ENCODE data around the gene BRMS1. TPM values are rescaled to one million over a fixed set of nuclear protein-coding genes. Genes with fewer than 3 reads are reported as not detected.

Gene BRMS1
- total and polyA plus RNA-seq, 8 donors: 19.5 to 34.3 (median 25.6) TPM

DNA sequence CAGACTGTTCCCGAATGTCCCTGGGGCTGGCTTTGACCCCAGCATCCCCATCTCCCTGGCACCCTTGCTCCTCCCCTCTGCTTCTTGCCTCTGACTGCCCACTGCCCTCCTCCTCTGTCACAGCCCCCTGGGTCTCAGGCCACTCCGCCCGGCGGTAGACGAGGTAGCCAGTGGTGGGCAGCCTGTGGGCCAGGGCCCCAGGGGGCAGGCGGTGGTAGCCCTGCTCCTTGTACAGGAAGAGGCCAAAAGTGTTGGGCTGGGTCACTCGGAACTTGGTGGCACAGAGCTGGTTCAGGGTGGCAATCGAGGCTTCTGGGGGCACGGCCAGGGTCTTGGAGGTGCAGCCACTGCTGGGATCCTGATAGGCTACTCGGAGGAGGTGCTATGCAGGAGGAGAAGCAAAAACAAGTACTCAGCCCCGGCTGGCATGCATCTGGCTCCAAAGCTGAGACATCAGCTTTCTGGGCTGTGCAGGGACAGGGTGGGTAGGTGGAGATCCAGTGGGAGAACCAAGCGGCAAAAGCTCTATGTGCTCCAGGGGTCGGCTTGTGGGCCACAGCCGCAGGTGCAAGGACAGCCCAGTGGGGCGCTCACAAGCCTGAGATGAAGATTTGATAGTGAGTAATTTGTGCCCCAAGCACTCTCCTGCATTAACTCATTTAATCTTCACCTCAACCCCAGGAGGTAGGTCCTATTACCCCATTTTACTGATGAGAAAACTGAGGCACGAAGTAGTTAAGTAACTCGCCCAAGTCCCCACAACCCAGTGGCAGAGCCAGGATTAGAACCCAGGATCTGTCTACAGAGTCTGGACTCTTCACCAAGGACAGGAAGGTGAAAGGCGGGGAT, 12.3 kb downstream of the BRMS1 start:
- TF ChIP-seq, protein P1, sequence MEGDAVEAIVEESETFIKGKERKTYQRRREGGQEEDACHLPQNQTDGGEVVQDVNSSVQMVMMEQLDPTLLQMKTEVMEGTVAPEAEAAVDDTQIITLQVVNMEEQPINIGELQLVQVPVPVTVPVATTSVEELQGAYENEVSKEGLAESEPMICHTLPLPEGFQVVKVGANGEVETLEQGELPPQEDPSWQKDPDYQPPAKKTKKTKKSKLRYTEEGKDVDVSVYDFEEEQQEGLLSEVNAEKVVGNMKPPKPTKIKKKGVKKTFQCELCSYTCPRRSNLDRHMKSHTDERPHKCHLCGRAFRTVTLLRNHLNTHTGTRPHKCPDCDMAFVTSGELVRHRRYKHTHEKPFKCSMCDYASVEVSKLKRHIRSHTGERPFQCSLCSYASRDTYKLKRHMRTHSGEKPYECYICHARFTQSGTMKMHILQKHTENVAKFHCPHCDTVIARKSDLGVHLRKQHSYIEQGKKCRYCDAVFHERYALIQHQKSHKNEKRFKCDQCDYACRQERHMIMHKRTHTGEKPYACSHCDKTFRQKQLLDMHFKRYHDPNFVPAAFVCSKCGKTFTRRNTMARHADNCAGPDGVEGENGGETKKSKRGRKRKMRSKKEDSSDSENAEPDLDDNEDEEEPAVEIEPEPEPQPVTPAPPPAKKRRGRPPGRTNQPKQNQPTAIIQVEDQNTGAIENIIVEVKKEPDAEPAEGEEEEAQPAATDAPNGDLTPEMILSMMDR (IDR thresholded peaks at IDR 0.05): no peak
- ATAC-seq (no peak), DNase-seq (peak in 2 of 4 donors; percentile 26 to 51)
- Histone ChIP-seq H3K27me3 (no peaks in the 10 kb centered on the region), H3K4me1 (peaks cover 29 to 48% of the 10 kb centered on the region in 2 donors), H3K36me3 (peaks cover 0 to 34% of the 10 kb centered on the region in 2 donors), H3K4me3 (no peak overlapping the region), H3K27ac (no peak overlapping the region), H3K9me3 (no peaks in the 10 kb centered on the region)
- intact Hi-C loops (cut with DNase I): no loop called here

DNA sequence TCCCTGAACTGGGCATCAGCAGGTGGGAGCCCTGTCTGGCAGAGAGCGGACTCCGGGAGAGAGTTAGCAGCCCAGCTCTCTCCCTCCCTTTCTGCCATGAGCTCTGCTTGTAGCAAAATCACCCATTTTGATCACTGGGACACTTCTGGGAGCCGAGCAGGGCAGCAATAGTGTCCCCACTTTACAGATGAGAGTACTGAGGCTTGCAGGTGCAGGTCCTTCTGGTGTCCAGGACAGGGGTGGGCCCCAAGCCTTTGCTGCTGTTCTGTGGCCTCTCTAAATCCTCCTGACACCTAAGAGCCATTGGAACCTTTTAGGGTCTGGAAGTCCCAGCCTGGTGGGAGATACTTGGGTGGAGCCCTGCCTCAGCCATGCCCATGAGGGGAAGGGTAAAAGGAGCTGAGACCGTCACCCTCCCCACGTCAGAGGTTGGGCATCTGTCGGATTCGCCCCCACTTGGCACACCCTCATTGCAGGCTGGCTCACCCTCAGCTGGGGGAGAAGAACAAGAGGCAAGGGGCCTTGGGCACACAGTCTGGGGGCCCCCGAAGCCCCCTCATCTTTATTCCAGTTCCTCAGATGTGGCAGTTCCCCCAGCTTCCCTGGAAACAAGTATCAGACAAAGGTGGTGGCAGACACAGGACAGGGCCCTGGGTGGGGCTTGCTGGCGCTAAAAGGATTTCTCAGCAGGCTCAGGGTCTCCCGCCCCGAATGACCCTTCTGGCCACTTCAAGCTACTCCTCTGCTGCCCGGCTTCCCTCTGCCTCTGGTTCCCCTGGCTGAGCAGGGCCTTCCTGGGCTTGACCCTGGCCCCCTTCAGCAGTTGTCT, 13.1 kb downstream of the BRMS1 start:
- Histone ChIP-seq H3K27ac (no peak overlapping the region), H3K27me3 (no peaks in the 10 kb centered on the region), H3K9me3 (no peaks in the 10 kb centered on the region), H3K36me3 (peaks cover 0 to 26% of the 10 kb centered on the region in 2 donors), H3K4me1 (peaks cover 28 to 46% of the 10 kb centered on the region in 2 donors), H3K4me3 (no peak overlapping the region)
- intact Hi-C loops (cut with DNase I): no loop called here
- TF ChIP-seq, protein P1 (IDR thresholded peaks at IDR 0.05): no peak
- no peak for ATAC-seq
- no peak for DNase-seq

- intact Hi-C loops (cut with DNase I): no loop called here
- TF ChIP-seq, protein P1 (IDR thresholded peaks at IDR 0.05): no peak
- Histone ChIP-seq H3K27me3 (no peaks in the 10 kb centered on the region), H3K4me3 (no peak overlapping the region), H3K27ac (no peak overlapping the region), H3K36me3 (peaks cover 0 to 26% of the 10 kb centered on the region in 2 donors), H3K9me3 (no peaks in the 10 kb centered on the region), H3K4me1 (peaks cover 28 to 41% of the 10 kb centered on the region in 2 donors)
- DNase-seq (peak in 1 of 4 donors; percentile 61), ATAC-seq (no peak)
These were observed 14.0 kb downstream of the BRMS1 start for GRCh38 chr11:66330931-66331330.

DNA sequence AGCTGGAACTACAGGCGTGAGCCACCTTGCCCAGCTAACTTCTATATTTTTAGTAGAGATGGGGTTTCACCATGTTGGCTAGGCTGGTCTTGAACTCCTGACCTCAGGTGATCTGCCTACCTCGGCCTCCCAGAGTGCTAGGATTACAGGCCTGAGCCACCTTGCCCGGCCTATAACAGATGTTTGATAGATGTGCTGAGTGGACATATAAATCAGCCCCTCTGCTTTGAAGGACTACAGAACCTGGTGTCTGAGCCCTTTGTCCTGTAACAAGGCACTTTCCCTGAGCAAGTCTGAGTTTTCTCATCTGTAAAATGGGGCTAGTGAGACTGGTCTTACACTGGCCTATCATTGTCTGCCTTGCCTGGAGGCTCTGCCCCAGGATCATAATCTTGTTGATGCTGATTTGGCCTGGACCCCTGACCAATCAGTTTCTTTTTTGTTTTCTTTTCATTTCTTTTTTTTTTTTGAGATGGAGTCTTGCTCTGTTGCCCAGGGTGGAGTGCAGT, 15.7 kb downstream of the BRMS1 start:
- DNase-seq: no peak
- no peak for ATAC-seq
- H3K27ac ChIP-seq: no peak overlapping the region
- no peaks in the 10 kb centered on the region for H3K27me3 ChIP-seq
- intact Hi-C loops (cut with DNase I): no loop called here
- no peak overlapping the region for H3K4me3 ChIP-seq
- H3K9me3 ChIP-seq: no peaks in the 10 kb centered on the region
- H3K4me1 ChIP-seq: peaks cover 17 to 31% of the 10 kb centered on the region in 2 donors
- peaks cover 0 to 26% of the 10 kb centered on the region in 2 donors for H3K36me3 ChIP-seq
- TF ChIP-seq, protein P1 (IDR thresholded peaks at IDR 0.05): no peak
